SH-SY5Y (cell line): ENCODE data around the gene GRAMD2A.

Source experiments
- GATA2 ChIP-seq: IDR thresholded peaks from 2 replicates; pipeline ENCODE4 v1.6.1; 2011; ENCODE audit warnings: mild to moderate bottlenecking, low read depth, low read length
- GATA3 ChIP-seq: IDR thresholded peaks from 2 replicates; pipeline ENCODE4 v1.6.1; 2011; ENCODE audit warnings: low read depth, mild to moderate bottlenecking, low read length, moderate library complexity

DNA sequence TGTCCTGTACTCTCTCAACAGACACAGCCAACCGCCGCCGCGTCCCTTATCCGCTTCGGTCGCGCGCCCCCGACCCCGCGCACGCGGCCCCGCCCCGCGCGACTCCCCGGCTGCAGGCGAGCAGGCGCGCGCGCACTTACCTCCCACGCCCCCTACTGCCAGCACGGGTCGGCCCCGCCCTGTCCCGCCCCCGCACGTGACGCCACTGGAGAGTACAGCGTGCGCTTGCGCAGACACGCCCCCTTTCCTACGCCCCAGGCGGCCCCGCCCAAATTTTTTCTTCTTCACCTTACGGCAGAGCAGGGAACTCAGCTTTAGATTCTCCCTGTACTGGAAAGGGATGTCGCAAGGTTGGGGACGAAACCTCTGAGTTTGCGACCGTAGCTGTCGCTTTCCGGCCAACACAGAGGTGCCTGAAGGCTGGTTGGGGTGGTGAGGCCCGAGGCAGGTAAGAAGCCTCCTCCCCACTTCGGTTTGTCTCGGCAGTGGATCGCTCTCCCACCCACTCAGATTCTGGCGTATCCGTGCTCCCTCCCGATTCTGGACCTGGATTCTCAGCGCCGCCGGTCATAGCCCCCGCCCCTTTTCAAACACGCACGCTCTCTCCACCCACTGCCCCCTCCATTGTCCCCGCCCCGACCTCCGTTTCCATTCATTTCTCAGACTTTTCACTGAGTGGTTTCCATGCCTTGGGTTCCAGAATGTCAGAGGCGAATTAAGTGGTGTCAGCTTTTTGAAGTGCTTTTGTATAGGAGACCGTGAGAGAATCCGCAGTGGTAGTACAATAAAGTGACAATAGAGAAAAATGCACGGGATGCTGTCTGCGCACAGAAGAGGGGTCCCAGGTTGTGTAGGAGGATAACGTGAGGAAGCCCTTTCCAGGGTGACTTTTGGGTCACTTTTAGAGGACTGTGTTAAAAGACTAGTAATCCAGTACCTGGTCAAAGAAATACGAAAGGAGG lies 79.3 kb downstream of the GRAMD2A start, which contains the start of the genes MYO9A and SENP8:
- no peak for TF ChIP-seq GATA2
- no peak for TF ChIP-seq GATA3
